ENCODE measurements around the gene MSI2. TPM values are rescaled to one million over a fixed set of nuclear protein-coding genes. Genes with fewer than 3 reads are reported as not detected.

MSI2 gene
- total RNA-seq, 1 donor, result 12.6 TPM

- no peak overlapping the region for H3K4me3 ChIP-seq (ENCODE audit: low read depth, low read length)
- no peak for DNase-seq (ENCODE audit: low read depth)
- no peak for TF ChIP-seq CTCF (IDR thresholded peaks at IDR 0.05; ENCODE audit: insufficient read depth, low read length)
Measured at GRCh38 chr17:57555636-57556175, 299.4 kb downstream of the MSI2 start.

- TF ChIP-seq CTCF (IDR thresholded peaks at IDR 0.05; ENCODE audit: insufficient read depth, low read length), result no peak
- DNase-seq (ENCODE audit: low read depth), result no peak
Measured at GRCh38 chr17:57556320-57556719, 300.0 kb downstream of the MSI2 start.

DNA sequence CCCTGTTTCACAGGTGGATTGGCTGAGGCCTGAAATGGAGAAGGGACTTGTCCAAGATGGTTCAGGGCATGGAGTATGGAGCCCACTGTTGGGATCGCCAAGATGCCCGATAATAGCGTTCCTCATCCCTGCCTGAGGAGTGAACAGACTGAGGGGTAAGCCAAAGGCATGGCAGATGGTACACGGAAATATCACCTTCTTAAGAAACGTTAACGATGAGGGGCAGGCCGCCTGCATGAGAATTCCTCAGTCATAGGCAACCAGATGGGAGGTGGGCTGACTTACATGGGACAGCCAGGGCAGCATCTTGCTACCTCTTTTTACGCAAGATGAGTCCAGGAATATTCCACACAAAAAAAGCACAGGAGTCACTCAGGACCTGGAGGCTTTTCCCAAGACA is 300.7 kb downstream of the MSI2 start:
- H3K4me3 ChIP-seq (ENCODE audit: low read depth, low read length), result no peak overlapping the region
- no peak for TF ChIP-seq CTCF (IDR thresholded peaks at IDR 0.05; ENCODE audit: insufficient read depth, low read length)
- no peak for DNase-seq (ENCODE audit: low read depth)

More at GRCh38 chr17:57556320-57556719, 300.0 kb downstream of the MSI2 start:
- H3K4me3 ChIP-seq (ENCODE audit: low read depth, low read length), result no peak overlapping the region

GRCh38 chr17:57557416-57557815 is 301.1 kb downstream of the MSI2 start:
- no peak for DNase-seq (ENCODE audit: low read depth)
- no peak overlapping the region for H3K4me3 ChIP-seq (ENCODE audit: low read depth, low read length)
- no peak for TF ChIP-seq CTCF (IDR thresholded peaks at IDR 0.05; ENCODE audit: insufficient read depth, low read length)

DNA sequence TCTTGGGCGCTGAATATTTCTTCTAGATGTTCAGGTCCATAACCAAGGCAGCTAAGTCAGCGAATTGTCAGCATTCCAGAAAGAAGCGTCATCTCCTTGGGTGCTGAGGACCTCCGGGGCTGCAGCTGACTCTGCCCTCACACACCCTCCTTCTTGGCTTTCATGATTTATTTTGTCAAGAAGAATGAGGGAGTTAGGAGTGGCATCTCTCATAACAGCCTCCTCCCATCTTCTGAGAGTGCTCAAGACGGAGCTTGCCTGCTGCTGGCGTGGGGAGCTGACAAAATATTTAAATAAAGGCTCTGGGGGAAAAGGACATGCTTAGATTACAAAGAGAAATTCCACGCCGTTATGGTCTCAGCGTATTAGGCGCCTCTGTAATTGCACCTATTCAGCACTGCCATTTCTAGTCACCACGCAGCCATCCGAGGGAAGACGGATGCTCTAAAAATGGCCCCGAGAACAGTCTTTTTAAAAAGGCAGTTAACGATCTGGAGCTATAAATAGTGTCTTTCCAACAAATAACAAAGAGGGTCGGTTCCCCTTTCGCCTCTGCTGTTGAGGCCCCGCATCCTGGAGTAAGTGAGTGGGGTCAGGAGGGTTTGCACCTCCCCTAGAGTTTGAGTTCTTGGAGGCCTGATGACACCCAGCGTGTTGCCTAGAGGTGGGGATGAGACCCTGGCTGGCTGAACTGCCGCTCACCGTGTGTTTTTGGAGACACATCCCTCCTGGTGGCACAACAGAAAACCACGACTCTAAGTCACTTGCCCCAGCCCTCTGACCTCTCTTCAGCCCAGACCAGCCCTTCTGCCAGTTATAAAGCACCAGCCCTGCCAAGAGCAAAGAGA is 301.7 kb downstream of the MSI2 start:
- no peak overlapping the region for H3K4me3 ChIP-seq (ENCODE audit: low read depth, low read length)
- DNase-seq (ENCODE audit: low read depth), result peak; percentile 67
- no peak for TF ChIP-seq CTCF (IDR thresholded peaks at IDR 0.05; ENCODE audit: insufficient read depth, low read length)

DNA sequence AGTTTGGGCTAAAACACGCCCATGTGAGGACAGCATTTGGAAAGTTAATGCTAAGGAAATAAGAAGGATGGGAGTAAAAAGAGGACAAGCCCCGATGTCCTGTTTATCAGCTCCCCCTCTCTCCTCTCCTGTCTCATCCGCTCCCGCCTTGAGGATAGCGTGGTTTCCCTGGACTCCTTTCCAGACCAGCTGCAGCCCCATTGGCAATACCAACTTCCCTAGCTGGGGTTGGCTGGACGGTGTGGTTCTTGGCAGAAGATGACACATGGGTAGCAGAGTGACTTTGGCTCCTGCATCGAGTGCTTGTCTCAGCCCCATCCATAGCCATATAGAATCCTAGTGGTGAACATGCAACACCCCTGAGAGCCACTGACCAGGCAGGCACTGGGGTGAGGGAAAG is 302.9 kb downstream of the MSI2 start:
- no peak for DNase-seq (ENCODE audit: low read depth)
- no peak for TF ChIP-seq CTCF (IDR thresholded peaks at IDR 0.05; ENCODE audit: insufficient read depth, low read length)

More for the DNA sequence above, 302.9 kb downstream of the MSI2 start:
- no peak overlapping the region for H3K4me3 ChIP-seq (ENCODE audit: low read depth, low read length)

Data from fibroblast of the aortic adventitia (primary cell).